ENCODE results near the gene USF2.

DNA sequence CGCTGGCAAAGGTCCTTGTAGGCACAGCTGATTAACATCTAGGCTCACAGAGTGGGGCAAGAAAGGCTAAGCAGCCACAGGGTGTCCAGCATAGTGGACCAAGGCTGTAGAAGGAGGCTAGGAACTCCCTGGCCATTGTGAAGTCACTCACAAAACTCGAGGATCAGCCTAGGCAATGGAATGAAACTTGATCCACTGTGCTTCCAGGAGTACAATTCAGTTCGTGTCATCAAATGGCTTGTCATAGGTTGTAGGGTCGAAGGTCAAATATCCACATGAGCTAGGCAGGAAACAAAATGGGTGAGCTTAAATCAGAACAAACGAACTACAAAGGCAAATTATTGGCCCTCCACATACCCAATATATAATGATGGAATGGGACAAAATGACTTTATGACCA is 35.9 kb upstream of the USF2 start:
- no peak for TF ChIP-seq POLR2AphosphoS5 (IDR thresholded peaks at IDR 0.05; ENCODE audit: low read depth, low read length)
- TF ChIP-seq, protein P1, sequence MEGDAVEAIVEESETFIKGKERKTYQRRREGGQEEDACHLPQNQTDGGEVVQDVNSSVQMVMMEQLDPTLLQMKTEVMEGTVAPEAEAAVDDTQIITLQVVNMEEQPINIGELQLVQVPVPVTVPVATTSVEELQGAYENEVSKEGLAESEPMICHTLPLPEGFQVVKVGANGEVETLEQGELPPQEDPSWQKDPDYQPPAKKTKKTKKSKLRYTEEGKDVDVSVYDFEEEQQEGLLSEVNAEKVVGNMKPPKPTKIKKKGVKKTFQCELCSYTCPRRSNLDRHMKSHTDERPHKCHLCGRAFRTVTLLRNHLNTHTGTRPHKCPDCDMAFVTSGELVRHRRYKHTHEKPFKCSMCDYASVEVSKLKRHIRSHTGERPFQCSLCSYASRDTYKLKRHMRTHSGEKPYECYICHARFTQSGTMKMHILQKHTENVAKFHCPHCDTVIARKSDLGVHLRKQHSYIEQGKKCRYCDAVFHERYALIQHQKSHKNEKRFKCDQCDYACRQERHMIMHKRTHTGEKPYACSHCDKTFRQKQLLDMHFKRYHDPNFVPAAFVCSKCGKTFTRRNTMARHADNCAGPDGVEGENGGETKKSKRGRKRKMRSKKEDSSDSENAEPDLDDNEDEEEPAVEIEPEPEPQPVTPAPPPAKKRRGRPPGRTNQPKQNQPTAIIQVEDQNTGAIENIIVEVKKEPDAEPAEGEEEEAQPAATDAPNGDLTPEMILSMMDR (IDR thresholded peaks at IDR 0.05): no peak

Measured in Panc1 (cell line).